ENCODE measurements around the gene ZNF18.

The ZNF18 gene

GRCh38 chr17:11990363-11990983 lies 6.8 kb downstream of the ZNF18 start:
- TF ChIP-seq POLR2AphosphoS5 (IDR thresholded peaks at IDR 0.05; ENCODE audit: low read depth, low read length) (no peak), SIN3A (IDR thresholded peaks at IDR 0.05; ENCODE audit: borderline replicate concordance, insufficient read depth, low read length) (no peak), FOXP2 (optimal IDR thresholded peaks at IDR 0.05; ENCODE audit: borderline replicate concordance, extremely low read depth, extremely low read length, insufficient read depth) (no peak), REST (IDR thresholded peaks at IDR 0.05; ENCODE audit: insufficient read depth in 1 of 2, low read depth in 2 of 2, low read length in 2 of 2) (no peak), TAF1 (IDR thresholded peaks at IDR 0.05; ENCODE audit: borderline replicate concordance, insufficient read depth, low read length) (no peak)

- TF ChIP-seq TAF1 (IDR thresholded peaks at IDR 0.05; ENCODE audit: borderline replicate concordance, insufficient read depth, low read length) (no peak), REST (IDR thresholded peaks at IDR 0.05; ENCODE audit: insufficient read depth in 1 of 2, low read depth in 2 of 2, low read length in 2 of 2) (no peak), POLR2AphosphoS5 (IDR thresholded peaks at IDR 0.05; ENCODE audit: low read depth, low read length) (no peak), SIN3A (IDR thresholded peaks at IDR 0.05; ENCODE audit: borderline replicate concordance, insufficient read depth, low read length) (no peak), FOXP2 (optimal IDR thresholded peaks at IDR 0.05; ENCODE audit: borderline replicate concordance, extremely low read depth, extremely low read length, insufficient read depth) (no peak)
Measured at GRCh38 chr17:11986942-11987329, 10.3 kb downstream of the ZNF18 start.

- TF ChIP-seq SIN3A (IDR thresholded peaks at IDR 0.05; ENCODE audit: borderline replicate concordance, insufficient read depth, low read length) (no peak), POLR2AphosphoS5 (IDR thresholded peaks at IDR 0.05; ENCODE audit: low read depth, low read length) (no peak), FOXP2 (optimal IDR thresholded peaks at IDR 0.05; ENCODE audit: borderline replicate concordance, extremely low read depth, extremely low read length, insufficient read depth) (no peak), TAF1 (IDR thresholded peaks at IDR 0.05; ENCODE audit: borderline replicate concordance, insufficient read depth, low read length) (no peak), REST (IDR thresholded peaks at IDR 0.05; ENCODE audit: insufficient read depth in 1 of 2, low read depth in 2 of 2, low read length in 2 of 2) (no peak)
Measured at GRCh38 chr17:11986179-11986941, 10.9 kb downstream of the ZNF18 start.

GRCh38 chr17:11981862-11982261 lies 15.4 kb downstream of the ZNF18 start:
- TF ChIP-seq TAF1 (IDR thresholded peaks at IDR 0.05; ENCODE audit: borderline replicate concordance, insufficient read depth, low read length) (no peak), POLR2AphosphoS5 (IDR thresholded peaks at IDR 0.05; ENCODE audit: low read depth, low read length) (no peak), FOXP2 (optimal IDR thresholded peaks at IDR 0.05; ENCODE audit: borderline replicate concordance, extremely low read depth, extremely low read length, insufficient read depth) (no peak), SIN3A (IDR thresholded peaks at IDR 0.05; ENCODE audit: borderline replicate concordance, insufficient read depth, low read length) (no peak)

GRCh38 chr17:11980813-11981212 lies 16.5 kb downstream of the ZNF18 start:
- no peak for TF ChIP-seq POLR2AphosphoS5 (IDR thresholded peaks at IDR 0.05; ENCODE audit: low read depth, low read length)
- no peak for TF ChIP-seq TAF1 (IDR thresholded peaks at IDR 0.05; ENCODE audit: borderline replicate concordance, insufficient read depth, low read length)
- no peak for TF ChIP-seq FOXP2 (optimal IDR thresholded peaks at IDR 0.05; ENCODE audit: borderline replicate concordance, extremely low read depth, extremely low read length, insufficient read depth)
- no peak for TF ChIP-seq REST (IDR thresholded peaks at IDR 0.05; ENCODE audit: insufficient read depth in 1 of 2, low read depth in 2 of 2, low read length in 2 of 2)
- no peak for TF ChIP-seq SIN3A (IDR thresholded peaks at IDR 0.05; ENCODE audit: borderline replicate concordance, insufficient read depth, low read length)
